DMS153 (cell line): ENCODE measurements around the gene TSPAN32.

Source experiments
- DNase-seq: peaks from one replicate; lab custom pipeline; 2025; lab: John Stamatoyannopoulos, UW

The TSPAN32 gene

GRCh38 chr11:2366276-2366675, 64.5 kb downstream of the TSPAN32 start:
- DNase-seq, result no peak

GRCh38 chr11:2366733-2367132, 64.9 kb downstream of the TSPAN32 start:
- no peak for DNase-seq

GRCh38 chr11:2367266-2368160, 65.7 kb downstream of the TSPAN32 start:
- DNase-seq, result no peak
